D341Med (cell line): Measurements from ENCODE around the gene NBPF1.
A peak's percentile ranks its signal among the peaks of the same experiment; 100 is the strongest.
"Not testable (repeated sequence)": the region's sequence is repeated elsewhere in the genome, so short reads cannot be mapped to it uniquely, and the experiment has no call there.

Experiments used
- DNase-seq: peaks from one replicate; pipeline ENCODE4 v3.0.0; 2012; ENCODE audit warnings: low spot score

NBPF1 gene

GRCh38 chr1:16641159-16641975 is 28.0 kb upstream of the NBPF1 start:
- DNase-seq: not testable (repeated sequence)

- DNase-seq: not testable (repeated sequence)
These were observed 26.0 kb upstream of the NBPF1 start for GRCh38 chr1:16639091-16640031.

- not testable (repeated sequence) for DNase-seq
These were observed 24.8 kb upstream of the NBPF1 start for GRCh38 chr1:16637941-16638778.

DNA sequence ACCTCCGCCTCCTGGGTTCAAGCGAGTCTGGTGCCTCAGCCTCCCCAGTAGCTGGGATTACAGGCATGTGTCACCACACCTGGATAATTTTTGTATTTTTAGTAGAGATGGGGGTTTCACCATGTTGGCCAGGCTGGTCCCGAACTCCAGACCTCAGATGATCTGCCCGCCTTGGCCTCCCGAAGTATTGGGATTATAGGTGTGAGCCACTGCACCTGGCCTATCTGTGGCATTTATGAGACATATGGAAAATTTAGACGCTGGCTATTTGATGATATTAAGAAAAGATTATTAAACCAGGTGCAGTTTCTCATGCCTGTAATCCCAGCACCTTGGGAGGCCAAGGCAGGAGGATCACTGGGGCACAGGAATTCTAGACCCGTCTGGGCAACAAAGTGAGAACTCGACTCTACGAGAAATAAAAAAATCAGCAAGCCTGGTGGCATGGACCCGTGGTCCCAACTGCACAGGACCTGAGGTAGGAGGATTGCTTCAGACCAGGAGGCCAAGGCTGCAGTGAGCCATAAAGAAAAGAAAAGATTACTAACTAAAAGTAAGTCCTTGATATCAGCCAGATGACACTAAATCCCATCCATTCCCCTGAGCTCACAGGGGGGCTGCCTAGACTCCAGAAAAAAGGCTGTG is 23.3 kb upstream of the NBPF1 start:
- DNase-seq: not testable (repeated sequence)

DNA sequence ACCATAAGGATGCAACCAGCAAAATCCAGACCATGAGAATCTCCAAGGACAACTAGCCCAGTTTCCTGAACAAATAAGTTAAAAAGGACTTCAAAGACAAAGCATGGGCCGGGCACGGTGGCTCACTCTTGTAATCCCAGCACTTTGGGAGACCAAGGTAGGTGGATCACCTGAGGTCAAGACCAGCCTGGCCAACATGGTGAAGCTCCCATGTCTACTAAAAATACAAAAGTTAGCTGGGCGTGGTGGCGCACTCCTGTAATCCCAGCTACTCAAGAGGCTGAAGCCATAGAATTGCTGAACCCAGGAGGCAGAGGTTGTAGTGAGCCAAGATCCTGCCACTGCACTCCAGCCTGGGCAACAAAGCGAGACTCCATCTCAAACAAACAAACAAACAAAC is 22.6 kb upstream of the NBPF1 start:
- not testable (repeated sequence) for DNase-seq

DNA sequence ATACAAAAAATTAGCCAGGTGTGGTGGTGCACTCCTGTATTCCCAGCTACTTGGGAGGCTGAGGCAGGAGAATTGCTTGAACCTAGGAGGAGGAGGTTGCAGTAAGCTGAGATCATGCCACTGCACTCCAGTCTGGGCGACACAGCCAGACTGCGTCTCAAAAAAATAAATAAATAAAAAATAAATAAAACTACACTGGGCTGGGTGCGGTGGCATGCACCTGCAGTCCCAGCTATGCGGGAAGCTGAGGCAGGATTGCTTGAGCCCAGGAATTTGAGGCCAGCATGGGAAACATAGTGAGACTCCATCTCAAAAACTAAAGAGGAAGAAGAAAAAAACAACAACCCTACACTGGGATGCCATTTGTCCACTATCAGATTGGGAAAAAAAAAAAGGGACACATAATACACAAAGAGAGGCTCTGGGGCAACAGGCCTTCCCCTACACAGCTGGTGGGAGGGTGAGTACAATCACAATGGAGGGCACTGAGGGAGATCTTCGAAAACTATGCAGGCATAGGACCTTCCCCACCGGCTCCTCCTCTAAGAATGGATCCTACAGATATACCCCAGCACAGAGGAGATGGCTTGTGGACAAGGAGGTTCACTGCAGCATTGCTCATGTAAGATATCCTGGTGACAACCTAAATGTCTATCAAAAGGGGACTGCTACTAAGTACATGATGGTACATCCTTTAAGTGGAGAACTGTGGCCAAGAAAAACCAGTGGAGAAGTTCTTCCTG is 20.3 kb upstream of the NBPF1 start:
- not testable (repeated sequence) for DNase-seq

DNA sequence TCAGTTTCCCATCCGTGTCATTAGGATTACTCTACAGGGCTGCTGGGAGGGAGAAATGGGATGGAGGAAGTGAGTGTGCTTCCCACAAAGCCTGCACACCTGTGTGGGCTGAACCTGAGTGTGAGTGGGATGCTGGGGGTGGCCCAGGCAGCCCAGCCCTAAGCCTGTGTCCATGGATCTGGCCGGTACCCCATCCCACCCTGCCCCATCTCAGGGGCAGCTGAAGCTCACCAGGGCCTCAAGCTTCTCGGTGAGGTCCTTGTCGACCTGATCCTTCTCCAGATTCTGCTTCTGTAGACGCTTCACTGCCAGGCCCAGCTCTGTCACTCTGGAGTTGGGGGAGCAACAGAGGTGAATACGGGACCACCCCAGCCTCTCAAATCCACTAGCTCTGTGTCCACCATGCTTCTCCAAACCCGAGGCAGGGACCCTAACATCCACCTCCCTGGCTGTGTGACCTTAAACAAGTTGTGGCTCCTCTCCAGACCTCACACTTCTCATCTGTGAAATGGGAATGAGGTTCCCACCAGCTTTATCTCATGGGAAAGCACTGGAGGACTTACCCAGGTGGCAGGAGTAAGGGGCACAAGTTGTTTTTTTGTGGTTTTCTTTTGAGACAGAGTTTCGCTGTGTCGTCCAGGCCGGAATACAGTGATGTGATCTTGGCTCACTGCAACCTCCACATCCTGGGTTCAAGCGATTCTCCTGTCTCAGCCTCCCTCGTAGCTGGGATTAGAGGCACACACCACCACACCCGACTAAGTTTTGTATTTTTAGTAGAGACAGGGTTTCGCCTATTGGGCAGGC is 18.9 kb upstream of the NBPF1 start:
- not testable (repeated sequence) for DNase-seq

GRCh38 chr1:16631248-16632043 is 18.1 kb upstream of the NBPF1 start:
- DNase-seq: no peak

DNA sequence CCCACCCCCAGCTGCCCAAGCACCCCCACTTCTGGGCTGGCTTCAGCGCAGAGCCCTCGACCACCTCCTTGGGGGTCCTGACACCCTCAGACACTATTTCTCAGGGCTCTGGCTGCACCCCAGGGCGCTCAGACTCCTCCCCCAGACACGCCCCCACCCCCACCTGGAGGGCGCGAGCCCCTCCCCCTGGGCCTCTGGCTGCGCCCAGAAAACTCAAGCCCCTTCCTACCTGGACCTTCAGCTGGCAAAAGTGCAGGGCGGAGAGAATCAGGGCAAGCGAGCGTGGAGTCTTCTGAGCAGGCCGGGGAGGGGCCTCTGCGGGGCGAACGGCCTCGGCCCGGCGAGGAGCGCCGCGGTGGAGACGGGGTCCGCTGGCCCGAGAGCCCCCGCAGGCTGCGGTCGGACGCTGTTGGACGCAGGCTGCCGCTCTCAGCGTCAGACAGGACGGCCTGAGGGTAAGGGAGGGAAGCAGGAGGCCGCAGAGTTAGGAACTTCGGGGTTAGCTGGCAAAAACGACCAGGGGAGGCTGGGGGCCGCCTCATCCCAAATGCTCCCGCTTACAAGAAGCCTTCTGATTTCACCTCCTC is 17.4 kb upstream of the NBPF1 start:
- DNase-seq: peak; percentile 33

- not testable (repeated sequence) for DNase-seq
These were observed 16.7 kb upstream of the NBPF1 start for GRCh38 chr1:16629916-16630530.

DNA sequence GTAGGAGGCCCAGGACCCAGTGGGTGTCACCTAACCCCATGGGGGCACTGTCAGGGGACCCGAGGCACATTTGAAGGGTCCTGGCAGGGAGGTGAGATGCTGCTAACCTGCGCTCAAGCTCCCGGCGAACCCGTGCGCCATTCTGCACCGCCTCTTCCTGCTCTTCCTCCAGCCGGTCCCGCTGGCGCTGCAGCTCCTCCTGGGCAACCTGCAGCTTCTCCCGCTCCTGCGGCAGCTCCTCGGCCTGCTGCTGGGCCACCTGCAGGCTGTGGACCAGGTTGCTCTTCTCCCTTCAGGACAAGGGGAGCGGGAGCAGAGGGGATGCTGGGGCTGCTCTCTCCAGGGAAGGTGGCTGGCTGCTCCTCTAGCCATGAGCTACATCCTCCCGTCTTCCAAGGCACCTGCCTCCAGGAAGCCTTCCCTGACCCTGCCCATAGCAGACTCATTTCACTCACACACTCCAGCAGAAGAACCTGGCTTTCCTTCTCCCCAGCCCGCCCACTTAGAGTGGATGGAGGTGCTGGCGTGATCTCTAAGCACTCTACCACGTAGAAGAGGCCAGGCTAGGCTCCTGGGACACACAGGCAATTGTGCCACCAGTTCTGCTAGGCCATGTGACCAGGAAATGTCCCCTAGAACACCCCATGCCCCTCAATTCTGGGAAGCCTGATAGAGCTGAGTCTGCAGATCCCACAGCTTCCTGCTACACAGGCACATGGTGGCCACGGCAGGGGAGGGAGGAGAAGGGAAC is 15.2 kb upstream of the NBPF1 start:
- no peak for DNase-seq

DNA sequence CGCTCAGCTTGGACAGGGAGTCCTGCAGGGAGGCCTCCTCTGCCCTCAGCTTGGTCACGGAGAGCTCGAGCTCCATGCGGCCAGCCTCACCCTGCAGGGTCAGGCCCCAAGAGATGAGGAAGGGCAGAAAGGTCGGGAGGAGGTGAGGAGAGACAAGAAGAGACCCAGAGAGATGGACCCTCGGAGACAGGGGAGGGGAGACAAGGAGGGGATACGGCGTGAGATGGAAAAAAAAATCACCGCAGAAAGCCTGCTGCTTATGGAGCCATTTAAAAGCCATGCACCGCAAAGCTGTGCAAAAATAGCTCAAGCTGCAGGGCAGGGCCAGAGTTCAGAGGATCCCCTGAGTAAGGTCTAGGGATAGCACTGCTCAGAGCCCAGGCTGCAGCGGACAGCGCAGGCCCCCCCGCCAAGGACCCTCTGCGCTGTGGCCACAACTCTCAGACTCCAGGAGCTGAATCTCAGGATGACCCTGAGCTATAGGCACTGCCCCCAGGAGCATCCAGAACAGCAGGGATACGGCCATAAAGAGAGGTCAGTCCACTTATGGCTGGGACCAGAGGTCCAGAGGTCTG is 13.1 kb upstream of the NBPF1 start:
- DNase-seq: not testable (repeated sequence)

GRCh38 chr1:16625497-16626408 is 12.4 kb upstream of the NBPF1 start:
- DNase-seq: peak; percentile 52

DNA sequence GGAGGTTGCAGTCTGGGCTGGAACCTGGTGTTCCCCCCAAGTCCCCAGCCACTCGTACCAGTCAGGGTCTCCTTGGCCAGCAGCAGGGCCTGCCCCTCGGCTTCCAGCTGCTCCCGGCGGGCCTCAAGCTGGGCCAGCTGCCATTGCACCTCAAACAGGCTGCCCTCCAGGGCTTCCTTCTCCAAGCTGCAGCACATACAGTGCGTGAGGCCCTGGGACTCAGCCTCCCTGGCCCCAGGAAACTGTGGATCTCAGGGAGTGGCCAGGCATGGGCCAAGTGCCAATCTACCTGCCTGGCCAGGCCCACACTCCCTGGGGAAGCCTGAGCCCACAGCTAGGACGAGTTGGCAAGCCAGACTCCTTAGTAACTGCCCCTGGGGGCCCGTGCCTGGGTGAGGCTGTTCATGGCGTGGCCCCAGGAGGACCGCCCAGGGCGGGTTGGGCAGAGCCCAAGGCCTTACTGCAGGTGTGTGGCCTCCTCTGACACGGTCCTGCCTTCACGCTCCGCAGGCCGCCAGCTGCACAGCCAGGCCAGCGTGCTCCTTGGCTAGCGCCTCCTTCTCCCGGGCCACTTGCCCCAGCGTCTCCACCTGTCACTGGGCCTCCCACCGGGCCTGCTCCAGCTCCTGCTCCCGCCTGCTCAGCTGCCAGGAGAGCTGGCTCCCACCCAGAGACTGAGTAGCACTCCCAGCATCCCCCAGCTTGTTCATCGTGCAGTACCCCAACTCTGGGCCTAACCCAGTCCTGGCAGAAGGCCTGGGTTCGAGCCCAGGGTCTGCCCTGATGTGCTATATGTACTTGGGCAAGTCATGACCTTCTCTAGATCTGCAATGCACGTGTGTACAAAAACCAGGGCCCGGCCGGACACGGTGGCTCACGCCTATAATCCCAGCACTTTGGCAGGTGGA is 10.7 kb upstream of the NBPF1 start:
- DNase-seq: peak; percentile 64

- DNase-seq: not testable (repeated sequence)
These were observed 10.0 kb upstream of the NBPF1 start for GRCh38 chr1:16623337-16623736.
